Measurements from ENCODE around the gene PDK3.

- TF ChIP-seq CTCF (conservative IDR thresholded peaks at IDR 0.05; ENCODE audit: low read depth, low read length) = no peak
- no peak for TF ChIP-seq EZH2 (IDR thresholded peaks at IDR 0.05; ENCODE audit: borderline replicate concordance, low read depth, low read length, poor library complexity, severe bottlenecking)
Observed at GRCh38 chrX:24423960-24424359, 41.1 kb upstream of the PDK3 start.

Data from A673 (cell line).